Inflammatory macrophage treated with lipopolysaccharide for 1 hour (primary cell): ENCODE data around the gene PRDX6.
"Not testable (repeated sequence)": the region's sequence is repeated elsewhere in the genome, so short reads cannot be mapped to it uniquely, and the experiment has no call there.

Experiments used
- DNase-seq, 2 donors: peaks; one replicate each; pipeline ENCODE4 v3.0.0-alpha.2; 2020 to 2022

PRDX6 gene

GRCh38 chr1:173470608-173471007 lies 6.5 kb upstream of the PRDX6 start:
- no peak for DNase-seq

GRCh38 chr1:173473599-173474011 lies 3.5 kb upstream of the PRDX6 start:
- no peak for DNase-seq

DNA sequence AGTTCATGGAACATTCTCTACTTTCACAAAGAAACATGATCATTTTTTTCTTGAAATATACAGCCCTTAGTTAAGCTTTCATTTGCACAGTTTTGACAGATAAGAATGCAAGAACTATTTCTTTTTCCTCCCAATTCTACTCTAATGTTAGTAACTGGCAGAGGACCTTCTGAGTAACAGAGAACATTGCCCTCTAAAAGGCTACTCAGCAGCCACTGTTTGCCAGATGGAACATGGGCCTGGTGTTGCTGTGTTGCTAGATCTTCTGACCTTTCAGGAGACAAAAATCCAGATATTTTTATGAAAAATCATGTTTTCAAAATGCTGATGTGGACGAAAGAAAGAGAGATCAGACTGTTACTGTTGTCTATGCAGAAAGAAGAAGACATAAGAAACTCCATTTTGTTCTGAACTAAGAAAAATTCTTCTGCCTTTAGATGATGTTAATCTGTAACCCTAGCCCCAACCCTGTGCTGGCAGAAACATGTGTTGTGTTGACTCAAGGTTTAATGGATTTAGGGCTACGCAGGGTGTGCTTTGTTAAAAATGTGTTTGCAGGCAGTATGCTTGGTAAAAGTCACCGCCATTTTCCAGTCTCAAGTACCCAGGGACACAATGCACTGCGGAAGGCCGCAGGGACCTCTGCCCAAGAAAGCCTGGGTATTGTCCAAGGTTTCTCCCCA lies 2.9 kb upstream of the PRDX6 start:
- DNase-seq, result no peak

DNA sequence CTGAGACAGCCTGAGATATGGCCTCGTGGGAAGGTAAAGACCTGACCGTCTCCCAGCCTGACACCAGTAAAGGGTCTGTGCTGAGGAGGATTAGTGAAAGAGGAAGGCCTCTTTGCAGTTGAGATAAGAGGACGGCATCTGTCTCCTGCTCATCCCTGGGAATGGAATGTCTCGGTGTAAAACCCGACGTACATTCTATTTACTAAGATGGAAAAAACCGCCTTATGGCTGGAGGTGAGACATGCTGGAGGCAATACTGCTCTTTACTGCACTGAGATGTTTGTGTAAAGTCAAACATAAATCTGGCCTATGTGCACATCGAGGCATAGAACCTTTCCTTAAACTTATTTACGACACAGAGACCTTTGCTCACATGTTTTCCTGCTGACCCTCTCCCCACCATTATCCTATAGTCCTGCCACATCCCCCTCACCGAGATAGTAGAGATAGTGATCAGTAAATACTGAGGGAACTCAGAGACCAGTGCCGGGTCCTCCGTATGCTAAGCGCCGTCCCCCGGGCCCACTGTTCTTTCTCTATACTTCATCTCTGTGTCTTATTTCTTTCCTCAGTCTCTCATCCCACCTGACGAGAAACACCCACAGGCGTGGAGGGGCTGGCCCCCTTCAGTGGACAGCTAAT lies 2.2 kb upstream of the PRDX6 start:
- not testable (repeated sequence) for DNase-seq

DNA sequence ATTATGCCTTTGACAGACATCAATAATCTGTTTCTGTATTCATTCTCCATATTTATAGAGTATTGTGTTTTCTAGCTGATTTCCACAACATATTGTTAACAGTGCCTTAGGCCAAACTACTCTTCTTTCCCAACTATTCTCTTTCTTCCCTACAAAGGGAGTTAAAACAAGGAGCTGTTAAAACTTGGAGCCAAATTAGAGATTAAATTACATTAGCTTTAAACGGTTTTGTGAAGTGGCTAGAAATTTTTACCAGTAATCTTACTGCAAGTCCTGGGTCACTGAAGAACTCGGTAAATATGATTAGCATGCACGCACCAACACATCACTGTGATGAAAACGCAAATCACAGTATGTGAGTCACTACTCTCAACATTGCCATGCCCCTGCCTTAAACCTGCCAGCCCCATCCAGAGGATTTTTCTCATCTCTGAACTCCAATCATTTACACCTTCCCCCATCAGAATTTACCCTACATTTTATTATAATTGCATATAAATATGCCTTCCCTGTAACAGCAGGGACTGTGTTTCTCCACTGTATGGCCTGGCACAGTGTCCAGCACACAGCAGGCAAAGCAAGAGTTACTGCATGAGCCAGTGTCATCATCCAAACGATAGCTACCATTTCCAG lies 1.5 kb upstream of the PRDX6 start:
- peak in 1 of 2 donors; percentile 12 for DNase-seq

GRCh38 chr1:173476197-173476664 lies 904 bp upstream of the PRDX6 start:
- DNase-seq, result no peak

DNA sequence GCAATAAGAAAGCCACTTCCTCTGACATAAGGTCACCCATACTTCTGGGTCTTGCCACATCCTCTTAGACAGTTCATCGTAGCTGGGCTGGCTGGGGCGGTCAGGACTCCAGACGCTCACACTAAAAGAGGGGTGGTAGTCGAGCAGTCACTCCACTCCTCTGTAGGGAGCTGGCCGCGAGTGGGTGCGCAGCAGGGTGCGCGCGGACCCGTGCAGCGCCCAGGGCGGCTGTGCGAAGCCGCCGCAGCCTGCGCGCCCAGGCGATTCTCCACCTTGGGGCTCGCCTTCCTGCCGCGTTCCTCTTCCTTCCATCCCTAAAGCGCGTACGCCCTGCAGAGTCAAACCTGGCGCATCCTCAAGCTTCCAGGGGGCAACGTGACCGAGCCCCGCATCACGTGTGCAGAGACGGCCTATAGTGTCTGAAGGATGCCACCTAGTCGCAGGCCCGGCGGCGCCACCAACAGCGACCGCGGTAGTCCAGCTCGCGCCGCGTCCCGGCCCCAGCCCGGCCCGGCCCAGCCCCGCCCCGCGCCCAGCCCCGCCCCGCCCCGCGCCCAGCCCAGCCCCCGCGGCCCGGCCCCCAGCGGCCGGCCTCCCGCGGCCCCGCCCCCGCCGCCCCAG lies 360 bp upstream of the PRDX6 start:
- peak; percentile 83 to 88 for DNase-seq

DNA sequence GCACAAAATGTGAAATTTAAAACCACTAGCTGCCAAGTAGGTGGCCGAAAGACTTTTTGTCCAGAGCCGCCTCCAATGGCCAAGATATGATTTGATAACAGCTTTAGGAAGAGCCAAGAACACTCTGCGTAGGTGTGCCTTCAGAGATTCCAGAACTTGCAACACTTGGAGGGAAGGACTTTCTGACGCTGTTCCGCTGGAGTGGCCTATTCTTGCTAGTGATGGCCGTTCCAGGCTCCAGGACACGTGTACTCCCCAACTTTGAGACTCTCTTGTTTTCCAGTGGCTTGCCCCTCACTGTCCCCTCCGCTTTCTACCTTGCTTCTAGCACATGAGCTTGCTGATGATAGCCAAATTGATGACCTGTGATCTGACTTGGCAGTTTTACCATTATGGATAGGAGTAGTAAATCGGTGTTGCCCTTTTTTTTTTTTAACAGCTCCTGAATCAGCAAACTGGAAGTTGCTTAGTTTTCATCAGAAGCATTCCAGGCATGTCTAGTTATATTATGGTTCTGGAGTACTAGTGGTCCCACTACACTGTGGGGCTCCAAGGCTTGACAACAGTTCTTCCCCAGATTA lies 1.0 kb downstream of the PRDX6 start:
- peak; percentile 81 to 92 for DNase-seq

- DNase-seq, result no peak
Observed at GRCh38 chr1:173479649-173480048, 2.5 kb downstream of the PRDX6 start.

- DNase-seq, result no peak
Observed at GRCh38 chr1:173481195-173481772, 4.1 kb downstream of the PRDX6 start.

GRCh38 chr1:173482683-173483082 lies 5.5 kb downstream of the PRDX6 start:
- no peak for DNase-seq

GRCh38 chr1:173484276-173484675 lies 7.1 kb downstream of the PRDX6 start:
- DNase-seq, result no peak

DNA sequence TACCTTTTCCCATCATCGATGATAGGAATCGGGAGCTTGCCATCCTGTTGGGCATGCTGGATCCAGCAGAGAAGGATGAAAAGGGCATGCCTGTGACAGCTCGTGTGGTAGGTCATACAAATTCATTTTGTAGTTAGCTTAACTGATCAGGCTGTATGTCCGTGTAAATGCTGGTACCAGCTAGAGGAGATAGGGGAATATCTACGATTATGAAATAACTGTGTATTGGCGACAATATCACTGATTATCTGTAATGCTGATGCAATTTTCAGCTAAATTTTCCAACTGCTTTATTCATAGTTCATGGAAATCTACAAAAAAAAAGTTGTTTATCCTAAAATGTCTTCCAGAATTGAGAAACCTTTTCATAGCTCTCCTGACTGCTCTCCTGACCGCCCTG lies 8.3 kb downstream of the PRDX6 start:
- DNase-seq, result no peak

DNA sequence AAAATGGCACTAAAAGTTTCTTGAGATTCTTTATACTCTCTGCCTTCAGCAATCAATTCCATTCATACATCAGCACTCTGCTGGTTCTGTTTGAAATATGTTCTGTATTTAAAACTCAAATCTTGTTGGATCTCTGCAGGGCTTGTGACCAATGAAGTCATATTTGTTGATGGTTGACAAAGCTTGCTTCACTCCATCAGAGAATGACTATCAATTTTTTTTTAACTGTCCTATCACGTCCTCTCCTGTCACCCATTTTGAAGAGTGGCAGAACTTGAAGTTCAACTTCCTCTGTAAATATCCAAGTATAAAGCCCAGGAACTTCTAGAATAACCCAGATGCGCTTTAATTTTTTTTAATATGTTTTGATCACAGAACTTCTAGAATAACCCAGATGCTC lies 10.9 kb downstream of the PRDX6 start:
- no peak for DNase-seq

DNA sequence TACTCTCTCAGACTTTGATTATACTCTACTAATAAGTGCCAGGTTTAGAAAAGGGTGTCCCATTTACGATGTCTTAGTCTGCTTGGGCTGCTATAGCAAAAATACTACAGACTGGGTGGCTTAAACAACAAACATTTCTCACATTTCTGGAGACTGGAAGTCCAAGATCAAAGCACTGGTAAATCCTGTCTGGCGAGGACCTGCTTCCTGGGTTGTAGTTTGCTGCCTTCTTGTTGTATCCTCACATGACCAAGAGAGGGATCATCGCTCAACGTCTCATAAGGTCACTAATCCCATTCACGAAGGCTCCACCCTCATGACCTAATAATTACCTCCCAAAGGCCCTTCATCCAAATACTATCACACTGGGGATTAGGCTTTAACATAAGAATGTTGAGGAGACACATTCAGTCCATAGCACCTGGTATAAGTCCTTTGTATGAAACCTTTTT lies 12.0 kb downstream of the PRDX6 start:
- DNase-seq, result no peak

DNA sequence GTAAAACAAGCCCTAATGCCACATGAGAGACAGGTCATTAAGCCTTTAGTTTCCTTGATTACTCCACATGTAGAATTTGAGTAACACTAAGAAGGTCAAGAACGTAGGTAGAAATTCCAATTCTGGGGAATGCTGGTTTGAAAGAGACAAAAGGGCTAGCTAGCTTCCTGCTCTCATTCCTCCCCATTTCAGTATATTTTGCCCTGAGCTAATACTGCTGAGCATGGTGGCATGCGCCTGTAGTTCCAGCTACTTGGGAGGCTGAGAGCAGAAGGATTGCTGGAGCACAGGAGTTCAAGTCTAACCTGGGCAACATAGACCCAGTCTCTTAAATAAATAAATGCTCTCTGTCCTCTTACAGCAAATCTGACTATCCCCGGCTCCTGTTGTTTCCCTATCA lies 12.8 kb downstream of the PRDX6 start:
- DNase-seq, result no peak

- DNase-seq, result no peak
Observed at GRCh38 chr1:173491508-173491907, 14.4 kb downstream of the PRDX6 start.

DNA sequence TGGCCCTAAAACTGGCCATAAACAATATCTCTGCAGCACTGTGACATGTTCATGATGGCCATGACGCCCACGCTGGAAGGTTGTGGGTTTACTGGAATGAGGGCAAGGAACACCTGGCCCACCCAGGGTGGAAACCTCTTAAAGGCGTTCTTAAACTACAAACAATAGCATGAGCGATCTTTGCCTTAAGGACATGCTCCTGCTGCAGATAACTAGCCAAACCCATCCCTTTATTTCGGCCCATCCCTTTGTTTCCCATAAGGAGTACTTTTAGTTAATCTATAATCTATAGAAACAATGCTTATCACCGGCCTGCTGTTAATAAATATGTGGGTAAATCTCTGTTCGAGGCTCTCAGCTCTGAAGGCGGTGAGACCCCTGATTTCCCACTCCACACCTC lies 16.0 kb downstream of the PRDX6 start:
- not testable (repeated sequence) for DNase-seq

DNA sequence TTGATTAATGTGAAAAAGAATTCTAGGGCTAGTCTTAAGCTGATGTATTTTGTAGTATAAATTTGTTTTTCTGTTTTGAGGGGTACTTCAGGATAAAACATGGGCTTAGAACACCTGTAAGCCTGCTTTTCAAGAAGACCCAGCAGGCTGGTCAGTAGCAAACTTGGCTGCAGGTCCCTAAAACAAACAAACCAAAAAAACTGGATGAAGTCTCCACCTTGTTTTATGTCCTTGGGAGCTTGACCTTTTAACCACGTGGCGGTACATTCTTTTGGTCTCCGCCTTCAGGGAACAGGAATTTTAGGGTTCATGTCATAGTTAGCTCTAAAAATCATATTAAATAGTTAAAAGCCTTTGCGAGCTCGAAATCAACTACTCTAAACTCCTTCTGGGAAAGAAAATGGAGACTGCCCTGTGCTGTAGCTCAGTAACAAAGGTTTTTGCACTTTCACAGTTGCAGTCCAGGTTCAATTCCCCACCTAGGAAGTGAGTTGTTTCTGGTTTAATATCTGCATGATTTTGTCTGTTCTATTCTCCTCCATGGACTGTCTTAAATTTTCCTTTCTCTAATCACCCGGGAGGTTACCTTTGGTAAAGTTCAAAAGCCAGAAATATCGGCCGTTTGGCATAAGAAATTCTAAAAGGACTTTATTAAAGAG lies 18.6 kb downstream of the PRDX6 start:
- DNase-seq, result no peak

- DNase-seq, result no peak
Observed at GRCh38 chr1:173496757-173497320, 19.7 kb downstream of the PRDX6 start.

- DNase-seq, result no peak
Observed at GRCh38 chr1:173499729-173500128, 22.6 kb downstream of the PRDX6 start.

GRCh38 chr1:173502104-173502503 lies 25.0 kb downstream of the PRDX6 start:
- DNase-seq, result no peak
